Stimulated activated CD8-positive, alpha-beta memory T cell treated with anti-CD3 and anti-CD28 coated beads, Interleukin-15, amount 100 ng/mL, for 24 hours (primary cell): ENCODE measurements around the gene FGD1.

Experiments
- DNase-seq: peaks from one replicate; pipeline ENCODE4 v3.0.0-alpha.2; 2020; ENCODE audit warnings: low read depth

Gene FGD1

GRCh38 chrX:54397113-54397512 is 98.9 kb downstream of the FGD1 start:
- DNase-seq, result no peak
